AG04450 (cell line): ENCODE results near the gene BMPER. TPM values are rescaled to one million over a fixed set of nuclear protein-coding genes. Genes with fewer than 3 reads are reported as not detected.

Experiments
- CTCF ChIA-PET: fragments of 300-600, 350-600 bp; formaldehyde crosslinking; extraction: SDS; loops from one replicate; lab custom pipeline; 2022; ENCODE audit warnings: antibody characterized with exemption, inconsistent platforms; lab: Charles Lee
- POLR2A ChIA-PET: fragments of 350-600 bp; formaldehyde crosslinking; extraction: SDS; loops from one replicate; lab custom pipeline; 2021; ENCODE audit warnings: antibody characterized with exemption, inconsistent platforms; lab: Yijun Ruan, JAX
- DNase-seq: peaks from one replicate; pipeline ENCODE4 v3.0.0-alpha.2; 2011; ENCODE audit warnings: low read depth, low spot score
- H3K27ac ChIP-seq: one replicate; pipeline ENCODE4 v1.5.1; 2012; ENCODE audit warnings: low read depth, low read length, control low read depth
- H3K27me3 ChIP-seq: one replicate; pipeline ENCODE4 v1.6.0; 2012; ENCODE audit warnings: low read length; ENCODE audit not compliant: control insufficient read depth, insufficient read depth
- H3K4me3 ChIP-seq: 2 replicates; pipeline ENCODE4 v1.5.1; 2011; ENCODE audit warnings: mild to moderate bottlenecking, low read depth, low read length, control low read depth
- H3K9me3 ChIP-seq: 2 replicates; pipeline ENCODE4 v1.5.1; 2012; ENCODE audit warnings: low read length; ENCODE audit not compliant: control insufficient read depth, insufficient read depth
- polyA plus RNA-seq: library from polyadenylated mRNA; depleted of rRNA; stranded (reverse); fragments of >200 nt; gene quantifications from 2 replicates; pipeline ENCODE4 v1.2.3, GENCODE V29; 2011
- TF ChIP-seq, protein P1 (sequence below): IDR thresholded peaks from 2 replicates; pipeline ENCODE4 v1.5.1; 2011; ENCODE audit warnings: low read depth, low read length, control low read depth, inconsistent platforms

The BMPER gene
- polyA plus RNA-seq, 1 experiment: 1.1 TPM

GRCh38 chr7:33918438-33919143 lies 13.3 kb downstream of the BMPER start:
- no peak for DNase-seq
- ChIA-PET POLR2A (no interaction called here), CTCF (interaction anchor here (0.5 kb wide), 1 partner anchor 14 kb away, joined by 6 read pairs; no protein-coding TSS in a partner anchor)
- H3K27ac ChIP-seq: no peak overlapping the region
- H3K9me3 ChIP-seq: no peaks in the 10 kb centered on the region
- no peak overlapping the region for H3K4me3 ChIP-seq
- peaks cover 4% of the 10 kb centered on the region for H3K27me3 ChIP-seq
- TF ChIP-seq, protein P1, sequence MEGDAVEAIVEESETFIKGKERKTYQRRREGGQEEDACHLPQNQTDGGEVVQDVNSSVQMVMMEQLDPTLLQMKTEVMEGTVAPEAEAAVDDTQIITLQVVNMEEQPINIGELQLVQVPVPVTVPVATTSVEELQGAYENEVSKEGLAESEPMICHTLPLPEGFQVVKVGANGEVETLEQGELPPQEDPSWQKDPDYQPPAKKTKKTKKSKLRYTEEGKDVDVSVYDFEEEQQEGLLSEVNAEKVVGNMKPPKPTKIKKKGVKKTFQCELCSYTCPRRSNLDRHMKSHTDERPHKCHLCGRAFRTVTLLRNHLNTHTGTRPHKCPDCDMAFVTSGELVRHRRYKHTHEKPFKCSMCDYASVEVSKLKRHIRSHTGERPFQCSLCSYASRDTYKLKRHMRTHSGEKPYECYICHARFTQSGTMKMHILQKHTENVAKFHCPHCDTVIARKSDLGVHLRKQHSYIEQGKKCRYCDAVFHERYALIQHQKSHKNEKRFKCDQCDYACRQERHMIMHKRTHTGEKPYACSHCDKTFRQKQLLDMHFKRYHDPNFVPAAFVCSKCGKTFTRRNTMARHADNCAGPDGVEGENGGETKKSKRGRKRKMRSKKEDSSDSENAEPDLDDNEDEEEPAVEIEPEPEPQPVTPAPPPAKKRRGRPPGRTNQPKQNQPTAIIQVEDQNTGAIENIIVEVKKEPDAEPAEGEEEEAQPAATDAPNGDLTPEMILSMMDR: no peak

- ChIA-PET CTCF (no interaction called here), POLR2A (no interaction called here)
- Histone ChIP-seq H3K27ac (no peak overlapping the region), H3K4me3 (no peak overlapping the region), H3K9me3 (no peaks in the 10 kb centered on the region; the same call in 1 of the 2 replicates), H3K27me3 (peaks cover 4% of the 10 kb centered on the region)
- TF ChIP-seq, protein P1: no peak
- DNase-seq: no peak
Measured at GRCh38 chr7:33919449-33919848, 14.1 kb downstream of the BMPER start.

- ChIA-PET CTCF (interaction anchor here (0.9 to 5.2 kb wide), 7 partner anchors 11 to 735 kb away, joined by 3 to 92 read pairs (median 4); no protein-coding TSS in a partner anchor), POLR2A (interaction anchor here (0.7 to 1.1 kb wide), 2 partner anchors 18 to 66 kb away, joined by 3 to 5 read pairs; no protein-coding TSS in a partner anchor)
- DNase-seq: peak; percentile 30
- Histone ChIP-seq H3K27ac (no peak overlapping the region), H3K27me3 (peaks cover 4% of the 10 kb centered on the region), H3K9me3 (no peaks in the 10 kb centered on the region; the same call in 1 of the 2 replicates), H3K4me3 (no peak overlapping the region)
- TF ChIP-seq, protein P1: no peak
Measured at GRCh38 chr7:33921216-33921938, 16.0 kb downstream of the BMPER start.

- H3K27me3 ChIP-seq: peaks cover 6% of the 10 kb centered on the region
- no peak overlapping the region for H3K4me3 ChIP-seq
- CTCF ChIA-PET: interaction anchor here (5.2 kb wide), 1 partner anchor 9 kb away, joined by 92 read pairs; no protein-coding TSS in a partner anchor
- TF ChIP-seq, protein P1: no peak
- H3K27ac ChIP-seq: no peak overlapping the region
- no peaks in the 10 kb centered on the region; the same call in 1 of the 2 replicates for H3K9me3 ChIP-seq
- POLR2A ChIA-PET: no interaction called here
- no peak for DNase-seq
Measured at GRCh38 chr7:33922820-33923219, 17.5 kb downstream of the BMPER start.
